NCI-H2196 treated with DMSO at 0.1 percent for 48 hours (cell line): ENCODE results near the gene EXD2.

Source experiments
- DNase-seq: peaks from one replicate; lab custom pipeline; 2025; ENCODE audit not compliant: unreplicated experiment; lab: John Stamatoyannopoulos, UW

Gene EXD2

GRCh38 chr14:69246331-69246730 lies 55.0 kb downstream of the EXD2 start:
- no peak for DNase-seq

- no peak for DNase-seq
Observed at GRCh38 chr14:69247676-69248440, 56.6 kb downstream of the EXD2 start.

GRCh38 chr14:69249603-69250002 lies 58.3 kb downstream of the EXD2 start:
- DNase-seq, result no peak

GRCh38 chr14:69252851-69253250 lies 61.6 kb downstream of the EXD2 start:
- DNase-seq, result no peak

- DNase-seq, result no peak
Observed at GRCh38 chr14:69259168-69259526, 67.8 kb downstream of the EXD2 start.

GRCh38 chr14:69259527-69260189 lies 68.4 kb downstream of the EXD2 start, which contains the start of gene GALNT16:
Gene GALNT16, plus strand, starts transcription at chr14:69260158. Its CDS starts 133 bp downstream, at chr14:69260291.
- no peak for DNase-seq

GRCh38 chr14:69260190-69260860 lies 69.0 kb downstream of the EXD2 start:
- no peak for DNase-seq

GRCh38 chr14:69260861-69261564 lies 69.7 kb downstream of the EXD2 start:
- no peak for DNase-seq

GRCh38 chr14:69261761-69262331 lies 70.5 kb downstream of the EXD2 start:
- DNase-seq, result no peak

- no peak for DNase-seq
Observed at GRCh38 chr14:69262516-69262915, 71.2 kb downstream of the EXD2 start.

- no peak for DNase-seq
Observed at GRCh38 chr14:69263364-69263763, 72.1 kb downstream of the EXD2 start.

- no peak for DNase-seq
Observed at GRCh38 chr14:69263771-69264170, 72.5 kb downstream of the EXD2 start.

- no peak for DNase-seq
Observed at GRCh38 chr14:69266572-69267345, 75.5 kb downstream of the EXD2 start.

GRCh38 chr14:69267492-69267891 lies 76.2 kb downstream of the EXD2 start:
- no peak for DNase-seq

GRCh38 chr14:69268223-69268622 lies 76.9 kb downstream of the EXD2 start:
- DNase-seq, result no peak

GRCh38 chr14:69268763-69269162 lies 77.5 kb downstream of the EXD2 start:
- no peak for DNase-seq

GRCh38 chr14:69269381-69269780 lies 78.1 kb downstream of the EXD2 start:
- no peak for DNase-seq

GRCh38 chr14:69270097-69270496 lies 78.8 kb downstream of the EXD2 start:
- DNase-seq, result no peak

GRCh38 chr14:69270795-69271708 lies 79.8 kb downstream of the EXD2 start:
- DNase-seq, result no peak
